IPS DF 19.7 (cell line): Measurements from ENCODE around the gene OR6N1.

Experiments
- DNase-seq: peaks from one replicate; pipeline ENCODE4 v3.0.0-alpha.2; 2013; ENCODE audit warnings: low read depth, low spot score

The OR6N1 gene

GRCh38 chr1:158752155-158752712, 19.8 kb downstream of the OR6N1 start:
- no peak for DNase-seq

- no peak for DNase-seq
Measured at GRCh38 chr1:158735848-158736247, 36.1 kb downstream of the OR6N1 start.

GRCh38 chr1:158732524-158732923, 39.5 kb downstream of the OR6N1 start:
- DNase-seq, result no peak

- no peak for DNase-seq
Measured at GRCh38 chr1:158731707-158732106, 40.3 kb downstream of the OR6N1 start.

- no peak for DNase-seq
Measured at GRCh38 chr1:158730453-158730852, 41.5 kb downstream of the OR6N1 start.

- no peak for DNase-seq
Measured at GRCh38 chr1:158728510-158729225, 43.3 kb downstream of the OR6N1 start.

- DNase-seq, result no peak
Measured at GRCh38 chr1:158724442-158724841, 47.6 kb downstream of the OR6N1 start.

- DNase-seq, result no peak
Measured at GRCh38 chr1:158720620-158721019, 51.4 kb downstream of the OR6N1 start, which contains the start of gene OR6K3. Gene OR6K3, minus strand, starts transcription at chr1:158720720. Its CDS starts 2,605 bp downstream, at chr1:158718115.

GRCh38 chr1:158719664-158720063, 52.3 kb downstream of the OR6N1 start:
- no peak for DNase-seq

- DNase-seq, result no peak
Measured at GRCh38 chr1:158717344-158717743, 54.7 kb downstream of the OR6N1 start.

- no peak for DNase-seq
Measured at GRCh38 chr1:158716335-158716734, 55.7 kb downstream of the OR6N1 start.

- DNase-seq, result no peak
Measured at GRCh38 chr1:158714754-158715153, 57.2 kb downstream of the OR6N1 start.
